OCI-LY1 (cell line): ENCODE data around the gene FOXF2.

Experiments used
- H2AFZ ChIP-seq: fragments of 200-600 bp; sonication (generic), shearing (Covaris generic); 2 replicates; pipeline ENCODE4 v1.6.0; 2014; ENCODE audit warnings: antibody characterized with exemption, mild to moderate bottlenecking, low read length
- H3F3A ChIP-seq: fragments of 200-600 bp; sonication (generic), shearing (Covaris generic); 2 replicates; pipeline ENCODE4 v1.6.0; 2014; ENCODE audit warnings: mild to moderate bottlenecking, antibody characterized with exemption, low read length, moderate library complexity; ENCODE audit not compliant: insufficient read depth
- H3K27ac ChIP-seq: fragments of 200-600 bp; sonication (generic); 2 replicates; pipeline ENCODE4 v1.5.1; 2014; ENCODE audit warnings: low read length, mixed run types, mild to moderate bottlenecking, low read depth; ENCODE audit not compliant: poor library complexity, severe bottlenecking
- H3K27me3 ChIP-seq: fragments of 200-600 bp; sonication (generic); 2 replicates; pipeline ENCODE4 v1.6.0; 2014; ENCODE audit warnings: antibody characterized with exemption, mild to moderate bottlenecking, low read length, moderate library complexity; ENCODE audit not compliant: insufficient read depth
- H3K36me3 ChIP-seq: fragments of 200-600 bp; sonication (generic); 2 replicates; pipeline ENCODE4 v1.6.1; 2014; ENCODE audit warnings: mild to moderate bottlenecking, antibody characterized with exemption, low read length, moderate library complexity, mixed read lengths; ENCODE audit not compliant: insufficient read depth
- H3K4me1 ChIP-seq: fragments of 200-600 bp; sonication (generic); 2 replicates; pipeline ENCODE4 v1.5.1; 2014; ENCODE audit warnings: mild to moderate bottlenecking, low read length, moderate library complexity; ENCODE audit not compliant: insufficient read depth, severe bottlenecking
- H3K4me2 ChIP-seq: fragments of 200-600 bp; sonication (generic), shearing (Covaris generic); 2 replicates; pipeline ENCODE4 v1.6.1; 2014; ENCODE audit warnings: low read length
- H3K4me3 ChIP-seq: fragments of 200-600 bp; sonication (generic); 2 replicates; pipeline ENCODE4 v1.5.1; 2014; ENCODE audit warnings: low read length, low read depth, mild to moderate bottlenecking, mixed read lengths; ENCODE audit not compliant: poor library complexity, severe bottlenecking
- H3K79me2 ChIP-seq: fragments of 200-600 bp; shearing (Covaris generic); 2 replicates; pipeline ENCODE4 v1.6.1; 2016; ENCODE audit warnings: mixed run types, low read length, mixed read lengths; ENCODE audit not compliant: insufficient read depth
- H3K9ac ChIP-seq: fragments of 200-600 bp; sonication (generic), shearing (Covaris generic); 2 replicates; pipeline ENCODE4 v1.6.1; 2014; ENCODE audit warnings: mild to moderate bottlenecking, low read length, mixed read lengths
- H3K9me2 ChIP-seq: fragments of 200-600 bp; sonication (generic), shearing (Covaris generic); 2 replicates; pipeline ENCODE4 v1.6.1; 2014; ENCODE audit warnings: low read depth, mild to moderate bottlenecking, low read length, mixed read lengths
- H3K9me3 ChIP-seq: fragments of 200-600 bp; shearing (Covaris generic); 2 replicates; pipeline ENCODE4 v1.6.1; 2014; ENCODE audit warnings: low read length, mixed read lengths
- H4K20me1 ChIP-seq: fragments of 200-600 bp; sonication (generic), shearing (Covaris generic); 2 replicates; pipeline ENCODE4 v1.6.0; 2016; ENCODE audit warnings: mild to moderate bottlenecking, low read length; ENCODE audit not compliant: insufficient read depth
- CTCF ChIP-seq: fragments of 200-600 bp; sonication (generic), shearing (Covaris generic); IDR thresholded peaks from 2 replicates; pipeline ENCODE4 v1.5.1; 2017; ENCODE audit warnings: mild to moderate bottlenecking, antibody characterized with exemption, low read length, moderate library complexity, mixed read lengths
- EZH2 ChIP-seq: fragments of 200-600 bp; sonication (generic), shearing (Covaris generic); IDR thresholded peaks from 2 replicates; pipeline ENCODE4 v1.8.0; 2017; ENCODE audit warnings: borderline replicate concordance, mixed run types, mild to moderate bottlenecking, antibody characterized with exemption, low read length, moderate library complexity, mixed read lengths

Gene FOXF2

GRCh38 chr6:1395941-1396908 is 6.8 kb downstream of the FOXF2 start:
- no peak overlapping the region for H3K4me3 ChIP-seq
- H3K27me3 ChIP-seq: peaks cover 5% of the 10 kb centered on the region; the same call in 1 of the 2 replicates
- no peak overlapping the region for H2AFZ ChIP-seq

GRCh38 chr6:1396952-1397868 is 7.8 kb downstream of the FOXF2 start:
- no peak overlapping the region for H3K27ac ChIP-seq
- H3K9me2 ChIP-seq: no peaks in the 10 kb centered on the region
- TF ChIP-seq EZH2: no peak
- peak; percentile 91 for TF ChIP-seq CTCF
- H3K36me3 ChIP-seq: no peaks in the 10 kb centered on the region
- H3K4me1 ChIP-seq: no peaks in the 10 kb centered on the region
- H3K4me3 ChIP-seq: no peak overlapping the region
- H2AFZ ChIP-seq: no peak overlapping the region
- no peak overlapping the region for H3K9ac ChIP-seq
- no peak overlapping the region for H3K4me2 ChIP-seq
- no peaks in the 10 kb centered on the region for H4K20me1 ChIP-seq
- H3K27me3 ChIP-seq: peaks cover 5% of the 10 kb centered on the region; the same call in 1 of the 2 replicates
- H3F3A ChIP-seq: no peaks in the 10 kb centered on the region
- no peaks in the 10 kb centered on the region for H3K9me3 ChIP-seq
- H3K79me2 ChIP-seq: no peaks in the 10 kb centered on the region

More at GRCh38 chr6:1395941-1396908, 6.8 kb downstream of the FOXF2 start:
- Histone ChIP-seq H3K9me3 (no peaks in the 10 kb centered on the region), H3K9ac (no peak overlapping the region), H3K9me2 (no peaks in the 10 kb centered on the region), H3K79me2 (no peaks in the 10 kb centered on the region), H4K20me1 (no peaks in the 10 kb centered on the region), H3K4me1 (no peaks in the 10 kb centered on the region), H3K4me2 (no peak overlapping the region), H3F3A (no peaks in the 10 kb centered on the region), H3K36me3 (no peaks in the 10 kb centered on the region), H3K27ac (no peak overlapping the region)
- TF ChIP-seq CTCF: no peak
- no peak for TF ChIP-seq EZH2

DNA sequence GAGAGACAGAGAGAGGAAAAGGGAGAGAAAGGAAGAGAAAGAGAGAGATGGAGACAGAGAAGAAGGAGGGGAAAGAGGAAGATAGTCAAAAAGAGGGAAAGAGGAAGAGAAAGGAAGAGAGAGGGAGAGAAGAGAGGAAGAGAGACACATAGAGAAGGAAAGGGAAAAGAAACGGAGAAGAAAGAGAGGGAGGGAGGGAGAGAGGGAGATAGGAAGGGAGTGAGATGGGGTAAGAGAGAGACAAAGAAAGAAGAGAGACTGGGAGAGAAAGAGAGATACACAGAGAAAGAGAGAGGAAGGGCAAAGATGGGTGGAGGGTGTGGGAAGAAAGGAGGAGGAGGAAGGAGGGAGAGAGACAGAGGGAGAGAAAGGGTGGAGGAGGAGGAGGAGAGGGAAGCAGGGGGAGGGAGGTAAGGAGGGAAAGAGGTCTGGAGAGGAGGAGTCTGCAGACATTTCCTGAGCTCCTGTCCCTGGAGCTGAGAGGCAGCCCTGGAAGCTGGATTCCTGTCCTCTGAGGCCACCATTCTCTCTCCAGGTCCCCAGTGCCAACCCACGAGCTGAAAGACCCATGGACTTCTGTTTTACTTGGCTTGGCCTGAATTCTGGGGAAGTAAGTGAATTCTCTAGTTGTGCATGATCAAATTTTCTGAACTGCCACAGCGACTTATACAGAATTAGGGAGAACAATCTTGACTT is 9.9 kb downstream of the FOXF2 start:
- H3K4me3 ChIP-seq: no peak overlapping the region
- H3K27ac ChIP-seq: no peak overlapping the region
- H3K79me2 ChIP-seq: no peaks in the 10 kb centered on the region
- H3K36me3 ChIP-seq: no peaks in the 10 kb centered on the region
- no peak overlapping the region for H3K4me2 ChIP-seq
- no peaks in the 10 kb centered on the region for H3K4me1 ChIP-seq
- no peak overlapping the region for H3K9ac ChIP-seq
- TF ChIP-seq EZH2 (no peak), CTCF (no peak)
- no peaks in the 10 kb centered on the region for H4K20me1 ChIP-seq
- H3K27me3 ChIP-seq: peaks cover 5% of the 10 kb centered on the region; the same call in 1 of the 2 replicates
- H3F3A ChIP-seq: no peaks in the 10 kb centered on the region
- no peaks in the 10 kb centered on the region for H3K9me2 ChIP-seq
- H2AFZ ChIP-seq: no peak overlapping the region
- H3K9me3 ChIP-seq: no peaks in the 10 kb centered on the region
